ENCODE data around the gene PPP1R8. TPM values are rescaled to one million over a fixed set of nuclear protein-coding genes. Genes with fewer than 3 reads are reported as not detected.

The PPP1R8 gene
- 29.4 and 37.6 TPM in 2 replicates for total RNA-seq

DNA sequence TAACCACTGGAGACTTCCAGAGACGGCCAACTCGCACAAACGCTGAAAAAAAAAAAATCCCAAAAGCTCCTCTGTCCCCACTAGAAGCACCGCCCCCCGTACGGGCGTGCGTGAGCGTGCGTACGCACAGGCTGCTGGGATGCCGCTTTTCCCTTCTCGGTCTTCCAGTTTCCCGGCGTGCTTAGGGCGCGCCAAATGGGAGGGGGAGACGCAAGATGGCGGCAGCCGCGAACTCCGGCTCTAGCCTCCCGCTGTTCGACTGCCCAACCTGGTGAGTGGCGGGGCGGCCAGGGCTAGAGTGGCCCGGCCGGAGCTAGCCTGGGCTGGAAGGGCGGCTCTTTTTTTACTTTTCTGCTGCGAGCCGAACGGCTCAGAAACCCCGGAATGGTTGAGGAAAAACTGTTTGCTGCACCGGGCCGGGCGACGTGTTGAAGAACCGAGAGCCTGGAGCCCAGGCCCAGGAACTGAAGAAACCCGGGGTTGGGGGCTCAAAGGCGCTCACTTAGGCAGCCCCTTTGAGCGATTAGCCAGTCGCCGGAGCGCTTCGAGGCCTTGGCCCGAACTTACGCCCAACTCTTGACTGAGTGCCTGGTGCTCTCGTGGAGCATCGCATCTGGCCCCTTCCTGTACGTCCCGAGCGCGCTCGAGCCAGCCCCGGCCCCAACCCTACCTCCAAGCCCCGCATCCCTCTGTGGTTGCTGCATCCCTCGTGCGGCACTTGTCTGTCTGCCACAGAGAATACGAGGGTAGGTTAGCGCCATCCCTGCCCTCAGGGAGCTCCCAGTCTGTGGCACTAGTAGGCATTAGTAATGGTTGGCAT lies at the start of gene PPP1R8:
Gene PPP1R8, plus strand, starts transcription at position 162 of the 820 bp plus-strand sequence. Its CDS starts 54 bp downstream, at position 216.

DNA sequence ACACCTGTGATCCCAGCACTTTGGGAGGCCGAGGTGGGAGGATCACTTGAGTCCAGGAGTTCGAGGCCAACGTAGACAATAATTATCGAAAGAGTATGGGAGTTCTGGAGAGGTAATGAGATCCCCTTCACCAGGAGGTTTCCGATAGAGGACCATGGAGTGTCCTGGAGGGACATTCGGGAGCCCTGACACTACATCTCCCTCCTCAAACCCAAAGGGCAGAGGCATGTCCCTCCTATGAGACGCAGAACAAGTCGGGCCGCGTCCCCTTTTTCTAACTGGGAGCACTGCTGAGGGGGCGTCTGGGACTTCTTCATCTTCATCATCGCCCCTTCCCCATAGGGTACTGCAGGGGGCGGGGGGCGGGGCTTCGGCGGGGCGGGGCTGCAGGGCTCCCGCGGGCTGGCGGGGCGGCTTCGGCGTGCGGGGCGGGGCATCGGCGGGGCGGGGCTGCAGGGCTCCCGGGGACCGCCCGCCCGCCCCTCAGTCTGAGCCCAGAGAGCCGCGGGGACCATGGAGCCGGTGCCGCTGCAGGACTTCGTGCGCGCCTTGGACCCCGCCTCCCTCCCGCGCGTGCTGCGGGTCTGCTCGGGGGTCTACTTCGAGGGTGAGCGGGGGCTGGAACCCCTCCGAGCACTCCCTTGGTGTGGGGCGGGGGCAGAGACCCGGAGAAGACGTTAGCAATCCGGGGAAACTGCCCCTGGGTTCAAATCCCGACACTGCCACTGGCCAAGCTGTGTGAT lies 41.6 kb downstream of the PPP1R8 start, which contains the start of gene THEMIS2:
Gene THEMIS2, plus strand, starts transcription at position 486 of the 743 bp plus-strand sequence. Its CDS starts 28 bp downstream, at position 514.

Other genes with a start within 250 kb of the PPP1R8 start
- 19.3 and 22.0 TPM in 2 replicates for gene AHDC1, start 226.6 kb upstream of the PPP1R8 start, total RNA-seq
- not detected in 2 replicates for gene FGR, start 195.6 kb upstream of the PPP1R8 start, total RNA-seq
- 45.8 and 56.7 TPM in 2 replicates for gene IFI6, start 158.6 kb upstream of the PPP1R8 start, total RNA-seq
- gene FAM76A, start 104.8 kb upstream of the PPP1R8 start, total RNA-seq: 2.8 and 8.5 TPM in 2 replicates
- 37.0 and 58.7 TPM in 2 replicates for gene STX12, start 57.6 kb upstream of the PPP1R8 start, total RNA-seq
- 3.2 and 5.6 TPM in 2 replicates for gene THEMIS2, start 41.8 kb downstream of the PPP1R8 start, total RNA-seq
- gene RPA2, start 83.8 kb downstream of the PPP1R8 start, total RNA-seq: 17.5 and 19.7 TPM in 2 replicates
- not detected in 2 replicates for gene SMPDL3B, start 104.2 kb downstream of the PPP1R8 start, total RNA-seq
- gene XKR8, start 129.2 kb downstream of the PPP1R8 start, total RNA-seq: 4.2 and 6.8 TPM in 2 replicates